CD4-positive, alpha-beta T cell treated with Interleukin-17A for 4 hours (primary cell): ENCODE measurements around the gene LRFN4.

Experiments
- DNase-seq: peaks from one replicate; pipeline ENCODE4 v3.0.0-alpha.2; 2020; ENCODE audit warnings: mixed read lengths

LRFN4 gene

DNA sequence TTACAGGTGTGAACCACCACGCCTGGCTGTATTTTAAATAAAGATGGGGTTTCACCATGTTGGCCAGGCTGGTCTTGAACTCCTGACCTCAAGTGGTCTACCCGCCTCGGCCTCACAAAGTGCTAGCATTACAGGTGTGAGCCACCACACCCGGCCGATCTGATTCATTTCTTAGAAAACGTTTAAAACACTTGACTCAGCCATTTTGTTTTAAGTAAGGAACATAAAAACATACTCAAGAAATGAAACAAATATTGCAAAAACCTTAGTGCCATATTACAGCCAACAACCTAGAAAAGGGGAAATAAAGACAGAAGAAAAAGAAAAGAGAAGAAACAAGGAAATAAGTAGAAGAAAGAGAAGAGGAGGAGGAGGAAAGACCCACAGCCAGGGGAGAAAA is 17.4 kb downstream of the LRFN4 start:
- no peak for DNase-seq

DNA sequence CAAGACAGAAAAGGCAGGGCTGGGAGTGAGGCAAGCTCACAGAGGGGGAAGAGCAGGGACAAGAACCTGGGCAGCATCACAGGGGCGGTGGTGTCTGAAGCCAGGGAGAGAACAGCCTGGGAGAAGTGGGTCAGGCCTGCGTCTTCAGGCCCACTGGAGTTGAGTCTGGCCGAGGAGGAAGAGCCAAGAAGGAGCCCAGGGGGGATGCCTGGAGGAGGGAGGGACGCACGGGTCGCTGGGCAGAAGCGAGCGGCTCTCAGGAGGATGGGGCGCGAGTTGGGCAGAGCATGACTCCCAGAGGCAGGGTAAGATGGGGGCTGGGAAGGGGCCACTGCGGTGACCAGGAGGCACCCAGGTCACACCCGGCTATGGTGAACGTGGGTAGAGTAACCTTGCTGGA is 18.5 kb downstream of the LRFN4 start:
- no peak for DNase-seq

DNA sequence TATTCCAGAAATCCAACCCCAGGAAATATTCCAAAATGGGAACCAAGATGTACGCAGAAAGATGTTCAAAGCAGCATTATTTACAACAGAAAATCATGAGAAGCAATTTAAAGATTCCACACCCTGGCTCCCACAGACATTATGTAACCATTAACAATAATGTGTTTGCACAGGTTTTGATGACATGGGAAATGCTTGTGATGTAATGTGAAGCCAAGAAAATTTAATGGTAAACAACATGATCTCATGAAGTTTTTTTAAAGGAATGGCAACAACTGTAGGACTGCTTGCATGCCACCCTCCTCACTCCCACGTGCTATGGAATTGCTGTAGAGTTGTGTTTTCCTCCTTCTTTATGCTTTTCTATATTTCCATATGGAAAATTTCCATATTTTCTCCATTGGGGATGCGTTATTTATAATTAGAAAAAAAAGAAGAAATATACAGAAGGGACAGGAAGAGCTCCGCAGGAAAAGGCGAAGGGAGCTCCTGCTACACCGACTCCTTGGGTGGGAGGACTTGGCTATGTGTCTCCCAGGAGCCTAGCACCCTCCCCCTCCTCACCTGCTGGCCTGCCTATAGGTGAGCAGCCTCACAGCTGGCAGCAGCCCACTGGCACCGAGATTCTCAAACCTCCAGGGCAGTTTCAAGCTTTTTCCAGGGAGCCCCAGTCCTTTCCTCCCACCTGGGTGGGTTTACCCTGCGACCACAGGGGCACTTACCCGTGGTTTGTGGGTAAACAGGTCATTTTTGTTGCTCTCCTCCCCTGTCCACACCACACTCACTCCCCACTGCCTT is 20.9 kb downstream of the LRFN4 start:
- no peak for DNase-seq

DNA sequence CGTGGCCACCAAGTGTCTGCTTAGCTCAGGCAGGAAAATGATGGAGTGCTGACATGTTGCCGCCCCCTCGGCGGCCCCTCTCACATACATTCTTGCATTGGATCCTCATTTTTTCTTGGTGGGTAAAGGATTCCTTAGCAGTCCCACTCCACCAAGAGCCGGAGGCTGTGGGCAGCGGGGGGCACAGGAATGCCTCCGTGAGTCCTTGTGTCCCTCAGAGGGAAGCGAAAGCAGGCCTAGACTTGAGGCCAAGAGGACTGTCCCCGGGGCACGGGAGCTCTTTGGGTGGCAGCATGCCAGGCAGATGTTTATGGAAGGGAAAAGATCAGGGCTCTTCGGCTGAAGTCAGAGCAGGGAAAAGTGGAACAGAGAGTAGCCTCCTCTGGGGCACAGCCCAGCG is 21.6 kb downstream of the LRFN4 start:
- DNase-seq: no peak

DNA sequence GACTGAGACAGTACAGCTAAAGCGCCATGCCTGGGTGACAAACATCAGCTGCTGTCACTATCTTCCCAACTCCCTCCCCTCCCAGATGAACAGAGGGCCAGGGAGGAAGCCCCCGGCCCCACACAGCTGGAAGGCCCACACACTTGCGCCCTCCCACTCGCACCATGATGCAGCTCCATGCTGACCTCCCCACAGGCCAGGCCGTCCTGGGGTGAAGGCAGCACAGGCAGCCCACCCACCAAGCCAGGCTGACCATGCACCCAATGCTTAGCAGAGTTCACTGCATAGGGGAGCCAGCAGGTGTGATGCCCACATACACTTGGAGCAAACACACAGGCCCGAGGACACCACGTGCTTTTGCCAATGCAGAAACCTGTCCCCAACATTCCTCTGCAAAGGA is 22.1 kb downstream of the LRFN4 start:
- no peak for DNase-seq

DNA sequence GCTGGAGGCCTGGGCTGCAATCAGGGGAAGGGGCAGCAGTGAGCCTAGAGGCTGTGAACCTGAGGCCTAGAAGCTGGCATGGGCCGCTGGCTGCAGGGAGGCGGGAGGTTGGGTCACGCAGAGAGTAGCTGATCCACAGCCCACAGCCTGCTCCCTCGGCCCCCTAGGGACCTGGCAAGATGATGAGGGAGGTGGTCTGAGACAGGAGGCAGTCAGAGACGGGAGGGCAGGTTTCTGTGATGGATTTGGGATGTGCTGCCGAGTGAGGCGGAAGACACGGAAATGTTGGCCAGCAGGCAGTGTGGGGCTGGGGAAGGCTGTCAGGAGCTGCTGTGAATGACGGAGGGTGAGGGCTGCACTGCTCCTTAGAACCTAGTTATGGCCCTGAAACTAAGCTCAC is 22.7 kb downstream of the LRFN4 start:
- DNase-seq: no peak

DNA sequence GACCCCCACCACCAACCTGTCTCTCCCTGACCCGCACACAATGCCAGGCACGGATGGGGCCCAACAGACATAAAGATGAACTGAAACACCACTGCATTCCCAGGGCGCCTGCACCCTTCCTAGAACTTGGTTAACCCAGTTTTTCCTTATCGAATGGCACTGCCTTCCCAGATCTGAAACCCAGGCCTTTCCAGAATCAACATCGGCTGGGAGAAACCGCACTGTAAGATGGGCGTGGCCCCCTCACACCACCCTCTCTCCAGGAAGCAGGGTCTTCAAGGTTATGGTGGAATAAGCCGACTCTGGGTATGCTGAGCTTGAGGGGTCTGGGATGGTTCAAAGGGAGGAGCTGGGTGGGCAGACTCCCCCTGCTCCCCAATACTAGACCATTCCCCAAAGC is 23.1 kb downstream of the LRFN4 start:
- DNase-seq: no peak

DNA sequence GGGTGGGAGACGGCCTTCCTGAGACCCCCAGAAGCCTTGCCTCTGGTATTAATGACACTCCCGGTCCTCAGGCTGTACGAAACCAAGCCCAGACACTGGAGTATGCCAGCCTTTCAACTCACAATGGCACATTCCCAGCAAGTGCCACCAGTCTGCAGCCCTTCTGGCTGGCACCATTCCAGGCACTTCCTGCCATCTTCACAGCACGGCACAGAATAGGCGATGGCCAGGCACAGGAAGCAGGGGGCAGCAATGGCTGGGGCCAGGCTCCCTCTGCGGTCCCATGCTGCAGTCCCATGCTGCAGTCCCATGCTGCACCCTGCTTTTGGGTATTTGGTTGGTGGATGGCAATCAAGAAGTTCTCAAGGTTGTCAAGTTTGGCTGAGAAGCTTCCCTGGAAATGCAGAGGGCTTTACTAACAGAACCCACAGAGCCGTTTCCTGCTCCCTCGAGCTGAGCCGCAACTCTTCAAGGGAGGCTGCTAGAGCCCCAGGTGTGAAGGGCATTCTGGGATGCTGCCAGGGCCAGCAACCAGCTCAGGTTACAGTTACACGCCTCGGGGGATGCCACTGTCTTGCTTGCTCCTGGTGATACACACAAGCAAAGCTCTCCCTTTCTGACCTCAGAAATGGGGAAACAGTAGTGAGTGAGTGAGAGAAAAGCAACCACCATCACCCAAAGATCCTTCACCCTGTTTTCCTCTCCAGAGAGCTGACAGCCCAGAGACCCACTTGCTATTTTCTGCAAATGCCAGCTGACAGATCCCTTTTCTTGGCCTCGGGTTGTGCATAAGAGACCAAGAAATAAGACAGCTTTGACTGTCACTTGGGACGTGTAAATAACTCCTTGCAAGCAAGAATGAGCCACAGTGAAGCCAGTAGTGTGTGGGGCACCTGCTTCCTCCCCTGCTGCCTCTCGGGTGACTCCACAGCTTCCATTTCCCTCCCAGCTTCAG is 23.9 kb downstream of the LRFN4 start:
- peak; percentile 47 for DNase-seq

DNA sequence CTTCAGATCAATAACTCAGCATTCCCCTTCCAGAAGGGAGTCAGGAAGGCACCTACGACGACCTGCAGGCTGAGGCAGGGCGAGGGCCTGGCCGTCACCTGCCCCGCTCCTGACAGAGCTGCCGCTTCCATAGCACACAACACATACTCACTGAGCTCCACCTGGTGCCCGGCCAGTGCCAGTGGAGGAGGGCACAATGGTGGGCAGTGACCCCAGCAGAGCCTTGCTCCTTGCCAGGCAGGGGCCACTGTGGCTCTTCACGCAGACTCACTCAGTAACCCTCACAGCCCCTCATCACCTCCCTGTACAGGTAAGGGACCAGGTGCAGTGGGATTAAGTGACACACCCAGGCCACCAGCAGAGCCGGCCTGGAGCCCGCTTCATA is 24.6 kb downstream of the LRFN4 start:
- no peak for DNase-seq

DNA sequence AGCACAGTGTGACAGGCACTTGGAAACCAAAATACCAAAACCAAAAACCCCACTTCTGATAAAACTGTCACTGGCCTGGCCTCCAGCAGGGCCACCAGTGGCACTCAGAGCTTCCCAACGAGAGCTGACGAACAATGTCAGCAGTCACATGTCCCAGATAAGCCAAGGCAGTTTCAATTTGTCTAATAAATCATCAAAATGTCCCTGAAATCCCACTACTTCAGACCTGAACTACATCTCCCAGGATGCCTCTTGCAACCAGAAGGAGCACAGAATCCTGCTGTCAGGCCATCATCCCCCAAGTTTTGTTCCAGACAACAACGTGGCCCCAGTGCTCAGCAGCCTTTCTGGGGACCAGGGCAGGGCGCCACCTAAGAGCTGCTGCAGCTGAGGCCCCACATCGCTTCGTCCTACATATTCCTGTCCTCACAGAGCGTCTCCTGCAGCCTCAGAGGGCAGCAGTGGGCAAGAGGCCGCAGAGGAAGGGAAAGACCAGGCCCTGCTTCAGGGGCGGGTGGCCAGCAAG is 25.1 kb downstream of the LRFN4 start:
- DNase-seq: no peak

DNA sequence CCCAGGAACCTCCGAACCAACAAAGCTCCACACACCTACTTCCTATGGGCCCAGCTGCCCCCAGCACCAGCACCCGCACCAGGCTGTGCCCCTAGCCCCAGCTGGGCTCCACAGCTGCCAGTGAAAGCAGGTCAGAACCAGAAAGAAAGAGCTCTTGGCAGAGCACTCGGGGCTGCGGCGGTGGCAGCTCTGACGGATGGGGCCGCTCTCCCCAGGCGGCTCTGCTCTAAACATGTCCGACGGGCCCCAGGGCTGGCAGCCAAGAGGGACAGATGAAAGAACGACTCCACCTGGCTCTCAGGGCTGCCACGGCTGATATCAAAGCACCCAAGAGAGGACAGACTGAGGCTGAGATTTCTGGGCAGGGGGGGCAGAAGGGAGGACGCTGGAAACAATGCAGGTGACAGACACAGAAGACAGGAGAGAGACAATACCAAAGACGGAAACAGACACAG is 25.7 kb downstream of the LRFN4 start:
- DNase-seq: no peak

DNA sequence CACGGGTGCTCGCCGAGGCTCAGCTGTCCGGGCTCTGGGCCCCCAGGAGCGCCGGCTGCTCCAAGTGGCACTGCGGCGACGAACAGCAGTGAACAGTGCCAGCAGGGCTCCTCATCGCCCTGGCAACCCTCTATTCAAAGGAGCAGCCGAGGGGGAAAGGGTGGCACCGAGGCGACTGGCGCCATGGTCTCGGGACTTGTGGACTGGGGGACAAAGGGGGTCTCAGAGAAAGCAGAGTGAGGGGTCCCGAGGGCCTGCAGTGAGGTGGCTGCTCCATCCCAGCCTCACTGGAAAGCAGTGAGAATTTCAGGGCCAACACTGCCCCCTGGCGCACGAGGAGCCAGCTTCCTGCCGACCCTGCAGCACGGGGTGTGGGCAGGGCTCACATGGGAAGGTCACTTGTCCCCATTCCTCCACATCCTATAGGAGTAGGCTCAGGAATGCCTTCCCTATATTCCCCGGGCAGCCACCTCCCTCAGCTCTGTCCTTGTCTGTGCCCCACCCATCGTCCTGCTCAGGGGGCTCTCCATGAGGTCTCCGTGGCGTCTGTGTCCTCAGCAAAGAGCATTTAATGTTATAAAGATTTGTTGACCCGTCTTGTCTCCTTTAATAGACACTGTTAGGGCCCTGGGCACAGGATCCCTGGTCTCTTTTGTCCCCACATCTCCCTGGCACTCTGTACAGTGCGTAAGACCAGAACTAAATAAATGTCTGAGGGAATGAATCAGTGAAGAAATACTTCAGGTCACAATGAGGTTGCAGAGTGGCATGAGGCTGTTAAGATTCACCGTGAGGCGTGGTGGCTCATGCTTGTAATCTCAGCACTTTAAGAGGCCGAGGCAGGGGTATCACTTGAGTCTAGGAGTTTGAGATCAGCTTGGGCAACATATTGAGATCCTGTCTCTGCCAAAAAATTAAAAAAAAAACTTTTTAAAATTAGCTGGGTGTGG is 26.4 kb downstream of the LRFN4 start:
- DNase-seq: peak; percentile 72

DNA sequence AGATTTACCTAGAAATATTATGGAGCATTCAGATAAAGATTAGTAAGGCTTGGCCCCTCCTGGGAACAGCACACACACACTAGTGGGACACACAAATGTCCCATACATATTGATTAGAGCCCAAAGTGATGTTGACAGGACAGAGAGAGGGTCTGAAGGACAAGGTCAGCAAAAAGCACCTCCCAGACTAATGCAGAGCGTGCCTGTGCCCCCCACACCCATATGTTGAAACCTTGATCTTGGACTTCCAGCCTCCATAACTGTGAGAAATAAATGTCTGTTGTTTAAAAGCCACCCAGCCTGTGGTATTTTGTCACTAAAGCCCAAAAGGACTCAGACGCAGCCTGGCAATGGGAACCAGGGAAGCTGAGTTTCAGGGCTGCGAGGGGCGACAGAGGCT is 27.6 kb downstream of the LRFN4 start:
- no peak for DNase-seq

DNA sequence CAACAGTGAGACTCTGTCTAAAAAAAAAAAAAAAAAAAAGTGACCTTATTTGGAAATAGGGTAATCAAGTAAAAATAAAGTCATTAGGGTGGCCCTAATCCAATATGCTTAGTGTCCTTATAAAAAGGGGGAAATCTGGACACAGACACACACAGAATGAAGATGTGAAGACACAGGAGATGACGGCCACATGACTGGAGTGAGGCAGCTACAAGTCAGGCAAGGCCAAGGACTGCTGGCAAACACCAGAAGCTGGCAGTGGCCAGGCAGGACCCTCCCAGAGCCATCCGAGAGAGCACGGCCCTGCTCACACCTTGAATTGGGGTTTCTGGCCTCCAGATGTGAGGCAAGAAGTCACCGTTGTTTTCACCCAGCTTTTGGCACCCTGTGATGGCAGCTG is 28.6 kb downstream of the LRFN4 start:
- no peak for DNase-seq

DNA sequence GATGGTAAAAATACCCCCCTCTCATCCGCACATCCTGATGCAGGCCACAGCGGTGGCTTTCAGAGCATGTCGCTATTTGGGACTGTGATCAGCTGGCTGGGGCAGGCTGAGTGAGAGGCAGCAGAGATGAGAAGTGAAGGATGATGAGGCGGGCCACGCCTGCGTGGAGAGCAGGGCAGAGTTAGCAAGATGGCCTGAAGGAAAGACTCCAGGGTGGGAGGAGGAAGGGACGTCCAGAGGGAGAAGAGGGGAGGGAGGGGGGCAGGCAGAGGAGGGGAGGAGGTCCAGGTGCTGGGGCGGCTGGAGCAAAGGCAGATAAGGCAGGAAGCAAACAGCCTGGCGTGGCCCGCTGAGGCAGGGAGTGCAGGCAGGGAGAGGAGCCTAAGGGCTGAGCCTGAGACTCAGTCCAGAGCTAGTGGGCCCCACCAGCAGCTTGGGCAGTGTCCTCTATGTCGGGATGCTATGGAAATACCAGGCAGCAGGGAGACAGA is 29.1 kb downstream of the LRFN4 start:
- DNase-seq: no peak

DNA sequence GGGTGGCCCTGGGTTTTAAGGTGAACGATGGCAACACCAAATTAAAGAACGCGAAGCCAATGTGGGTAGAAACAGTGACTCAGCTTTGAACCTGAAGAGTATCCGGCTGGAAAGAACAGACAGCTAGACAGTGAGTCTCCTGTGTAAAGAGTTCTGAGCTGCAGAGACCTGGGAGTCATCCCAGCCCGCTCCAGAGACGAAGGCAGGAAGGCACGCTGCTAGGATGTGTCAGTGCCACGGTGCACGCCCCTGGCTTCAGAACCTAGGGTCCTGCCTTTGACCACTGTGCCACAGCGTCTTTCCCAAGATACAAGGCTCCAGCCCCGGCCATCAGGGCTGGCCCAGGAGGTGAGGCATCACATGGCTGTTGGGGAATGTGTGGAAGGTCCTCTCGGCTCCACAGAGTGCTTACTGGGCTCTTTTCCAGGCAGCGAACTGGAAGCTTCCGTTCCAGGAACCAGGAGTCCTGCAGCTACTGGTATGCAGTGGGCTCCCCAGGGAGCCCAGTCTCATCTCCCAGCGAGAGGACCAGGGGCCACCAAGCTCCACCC is 29.9 kb downstream of the LRFN4 start:
- no peak for DNase-seq

DNA sequence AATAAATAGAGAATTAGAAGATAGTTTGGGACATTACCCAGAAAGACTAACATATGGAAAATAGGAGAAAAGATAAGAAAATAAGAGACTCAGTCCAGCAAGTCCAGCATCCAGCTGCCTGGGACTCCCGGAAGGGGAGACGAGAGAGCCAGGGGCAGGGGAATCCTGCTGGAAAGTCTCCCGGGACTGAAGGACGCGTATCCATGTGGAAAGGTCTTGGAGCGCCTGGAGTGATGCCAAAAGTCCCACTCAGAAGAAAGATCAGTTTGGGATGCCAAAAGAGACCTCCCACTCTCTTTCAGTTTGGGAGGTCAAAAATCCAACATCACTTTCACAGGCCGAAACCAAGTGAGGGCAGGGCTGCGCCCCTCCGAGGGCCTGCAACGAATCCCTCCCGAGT is 30.7 kb downstream of the LRFN4 start:
- DNase-seq: no peak

DNA sequence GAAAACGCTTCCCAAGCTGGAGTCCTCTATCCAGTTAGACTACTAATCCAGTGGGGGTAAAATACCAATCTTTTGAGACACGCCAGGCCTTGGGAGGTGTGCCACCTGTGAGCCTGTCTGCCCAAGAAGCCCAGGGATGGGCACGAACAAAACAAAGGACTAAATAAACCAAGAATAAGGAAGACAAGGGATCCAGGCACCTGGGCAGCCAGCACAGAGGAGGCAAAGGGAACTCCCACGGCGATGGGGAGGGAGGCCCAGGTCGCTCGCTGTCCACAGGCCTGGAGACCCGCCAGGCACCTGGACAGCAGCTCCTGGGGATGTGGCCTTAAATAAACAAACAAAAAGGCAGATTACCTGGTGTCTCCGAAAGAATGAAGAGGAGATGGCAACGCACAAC is 31.4 kb downstream of the LRFN4 start:
- DNase-seq: no peak

DNA sequence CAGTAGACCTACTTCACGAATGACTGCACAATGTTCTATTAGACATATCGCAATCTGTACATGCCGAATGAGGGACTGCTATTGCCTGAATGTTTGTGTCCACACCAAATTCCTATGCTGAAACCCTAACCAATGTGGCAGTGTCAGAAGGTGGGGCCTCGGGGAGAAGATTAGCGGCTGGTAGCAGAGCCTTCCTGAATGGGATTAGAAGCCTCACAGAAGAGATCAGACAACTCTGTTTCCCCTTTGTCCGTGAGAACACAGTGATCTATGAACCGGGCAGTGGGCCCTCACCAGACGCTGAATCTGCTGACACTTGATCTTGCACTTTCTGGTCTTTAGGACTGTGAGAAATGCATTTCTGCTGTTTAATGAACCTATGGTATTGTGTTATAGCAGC is 33.1 kb downstream of the LRFN4 start:
- no peak for DNase-seq

DNA sequence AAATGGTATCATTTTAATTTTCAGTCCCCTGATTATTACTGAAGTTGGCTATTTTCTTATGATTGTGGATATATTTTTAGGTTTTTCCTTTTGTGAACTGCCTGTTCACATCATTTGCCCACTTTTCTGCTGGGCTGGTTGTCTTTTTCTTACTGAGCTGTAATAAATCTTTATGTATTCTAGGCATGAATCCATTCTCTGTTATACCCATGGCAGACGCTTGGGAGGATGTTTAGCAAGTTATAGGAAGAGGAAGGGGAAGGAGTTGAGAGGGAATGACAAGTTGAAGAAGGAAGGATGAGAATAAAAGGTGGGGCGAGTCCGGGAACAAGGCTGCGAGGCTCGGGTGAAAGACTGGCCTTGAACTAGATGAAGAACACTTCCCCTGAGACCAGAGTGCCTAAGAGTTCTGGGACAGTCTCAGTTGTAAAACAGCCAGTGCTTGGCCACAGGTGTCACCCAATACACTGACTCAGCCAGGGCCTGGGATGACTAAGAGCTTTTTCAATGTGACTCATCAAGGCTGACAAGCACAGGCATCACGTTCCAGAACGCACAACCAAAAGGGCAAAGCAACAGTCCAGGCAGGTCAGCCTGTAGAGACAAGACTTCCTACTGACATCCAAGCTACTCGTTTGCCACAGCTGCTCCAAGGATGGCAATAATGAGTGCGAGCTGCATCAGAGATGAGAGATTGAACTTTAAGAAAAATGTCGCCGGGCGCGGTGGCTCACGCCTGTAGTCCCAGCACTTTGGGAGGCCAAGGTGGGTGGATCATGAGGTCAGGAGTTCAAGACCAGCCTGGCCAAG is 35.2 kb downstream of the LRFN4 start:
- DNase-seq: peak; percentile 20

DNA sequence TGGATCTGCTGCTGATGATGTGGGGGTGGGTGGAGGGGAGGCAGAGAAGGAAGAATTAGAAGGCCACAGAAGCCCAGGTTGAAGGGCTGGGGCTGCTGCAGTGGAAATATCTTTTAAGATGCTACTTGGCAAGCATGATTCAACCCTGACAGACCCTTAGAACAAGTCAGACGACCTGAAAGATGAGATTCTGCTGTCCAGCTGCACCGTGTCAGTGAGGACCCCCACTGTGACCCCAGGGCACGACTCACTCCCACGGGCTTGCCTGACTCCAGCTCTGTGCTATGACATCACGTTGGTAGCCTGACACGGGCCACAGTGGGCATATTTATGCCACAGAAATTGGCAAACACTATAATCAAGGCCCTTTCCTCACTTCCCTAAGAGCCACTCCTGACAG is 36.0 kb downstream of the LRFN4 start:
- DNase-seq: no peak
